Measurements from ENCODE around the gene CYB5R4. TPM values are rescaled to one million over a fixed set of nuclear protein-coding genes. Genes with fewer than 3 reads are reported as not detected.

The CYB5R4 gene
- total RNA-seq, 1 experiment from 2014 or later = 17.5 TPM

GRCh38 chr6:83867043-83867442 lies 7.6 kb downstream of the CYB5R4 start:
- no peak overlapping the region for H3K18ac ChIP-seq (ENCODE audit: insufficient read length, low read depth, low read length)
- H3K23ac ChIP-seq (ENCODE audit: insufficient read length, low read depth, low read length) = no peak overlapping the region
- no peaks in the 10 kb centered on the region for H3K23me2 ChIP-seq (ENCODE audit: insufficient read length, low read depth, low read length, poor library complexity, severe bottlenecking)
- no peak for DNase-seq
- Mint-ChIP-seq H3K4me1 (peaks cover 4 to 5% of the 10 kb centered on the region in 2 experiments), H3K9me3 (peaks cover 20% of the 10 kb centered on the region in 2 experiments), H3K36me3 (ENCODE audit: insufficient read depth in 1 of 3, low read depth in 3 of 3) (peaks cover 39 to 51% (median 44%) of the 10 kb centered on the region in 3 experiments), H3K27ac (no peak overlapping the region), H3K4me3 (no peak overlapping the region), H3K27me3 (ENCODE audit: low read depth) (no peaks in the 10 kb centered on the region)
- H3K79me2 ChIP-seq (ENCODE audit: insufficient read depth, low read length) = no peaks in the 10 kb centered on the region
- H2AK5ac ChIP-seq (ENCODE audit: insufficient read length, low read length) = no peak overlapping the region
- no peak overlapping the region for H4K91ac ChIP-seq (ENCODE audit: insufficient read length, low read depth, low read length)
- no peak overlapping the region for H2BK20ac ChIP-seq (ENCODE audit: low read depth, low read length, poor library complexity, severe bottlenecking)
- no peak overlapping the region for H3K4ac ChIP-seq (ENCODE audit: low read depth, low read length)
- H3K27me3 ChIP-seq (ENCODE audit: insufficient read depth, low read length) = no peaks in the 10 kb centered on the region
- no peak overlapping the region for H3K14ac ChIP-seq (ENCODE audit: insufficient read depth, low read length)
- no peak overlapping the region for H2BK5ac ChIP-seq (ENCODE audit: insufficient read length, low read length)
- H3K9ac ChIP-seq (ENCODE audit: extremely low read depth, insufficient read length, low read length) = no peak overlapping the region
- H4K5ac ChIP-seq (ENCODE audit: insufficient read length, low read depth, low read length) = no peak overlapping the region
- H4K20me1 ChIP-seq (ENCODE audit: control insufficient read depth, insufficient read depth, insufficient read length) = no peaks in the 10 kb centered on the region
- no peak overlapping the region for H2BK12ac ChIP-seq (ENCODE audit: insufficient read length, low read depth, low read length)
- H2AFZ ChIP-seq (ENCODE audit: low read length) = no peak overlapping the region
- no peak overlapping the region for H2BK120ac ChIP-seq (ENCODE audit: low read depth, low read length, poor library complexity, severe bottlenecking)
- H2BK15ac ChIP-seq (ENCODE audit: low read depth, low read length) = no peak overlapping the region
- H4K8ac ChIP-seq (replicated peaks; ENCODE audit: insufficient read length, low read depth, low read length) = no peak overlapping the region
- no peak overlapping the region for H3K27ac ChIP-seq (ENCODE audit: insufficient read length, low read depth, low read length)
- H3K56ac ChIP-seq (ENCODE audit: insufficient read length, low read depth, low read length) = no peak overlapping the region
- H3K4me2 ChIP-seq (ENCODE audit: insufficient read depth, insufficient read length, low read length) = no peak overlapping the region
- H3T11ph ChIP-seq (ENCODE audit: low read length) = no peak overlapping the region
- no peak for TF ChIP-seq CTCF (conservative IDR thresholded peaks at IDR 0.05)
- H3K79me1 ChIP-seq (ENCODE audit: insufficient read depth, low read depth, low read length, poor library complexity, severe bottlenecking) = no peaks in the 10 kb centered on the region
- H3K9me3 ChIP-seq (ENCODE audit: control insufficient read depth, low read depth, low read length) = peaks cover 23% of the 10 kb centered on the region
- H3K4me1 ChIP-seq (ENCODE audit: insufficient read depth, low read length) = no peaks in the 10 kb centered on the region

Data from H9 (cell line).